NCI-H2227 treated with DMSO at 0.1 percent for 48 hours (cell line): Measurements from ENCODE around the gene PYY.
A peak's percentile ranks its signal among the peaks of the same experiment; 100 is the strongest.
"Not testable (repeated sequence)": the region's sequence is repeated elsewhere in the genome, so short reads cannot be mapped to it uniquely, and the experiment has no call there.

Source experiments
- DNase-seq: peaks from one replicate; lab custom pipeline; 2025; lab: John Stamatoyannopoulos, UW

Gene PYY

DNA sequence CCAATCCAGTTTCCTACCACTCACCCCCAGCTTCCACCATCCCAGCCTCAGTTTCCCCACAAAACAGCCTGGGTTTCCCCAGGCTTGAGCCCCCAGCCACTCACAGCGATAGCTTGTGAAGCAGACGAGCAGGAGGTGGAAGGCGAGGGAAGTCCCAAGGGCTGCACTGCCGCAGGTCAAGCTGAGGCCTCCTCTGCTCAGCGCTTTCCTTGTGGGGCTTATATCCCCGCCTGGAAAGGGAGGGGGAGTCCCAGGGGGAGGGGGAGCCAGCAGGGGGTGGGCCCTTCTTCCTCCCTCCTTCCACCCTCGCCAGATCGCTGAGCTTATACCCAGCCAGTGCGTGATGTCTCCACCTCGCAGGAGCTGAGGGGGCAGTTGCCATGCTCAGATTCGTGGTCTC lies at the start of gene PYY:
TSS of gene PYY (minus strand) at position 195 of the 400 bp plus-strand sequence. CDS start 457 bp downstream, outside the sequence.
- DNase-seq, result no peak

GRCh38 chr17:44002141-44002848 lies 48.6 kb upstream of the PYY start:
- no peak for DNase-seq

DNA sequence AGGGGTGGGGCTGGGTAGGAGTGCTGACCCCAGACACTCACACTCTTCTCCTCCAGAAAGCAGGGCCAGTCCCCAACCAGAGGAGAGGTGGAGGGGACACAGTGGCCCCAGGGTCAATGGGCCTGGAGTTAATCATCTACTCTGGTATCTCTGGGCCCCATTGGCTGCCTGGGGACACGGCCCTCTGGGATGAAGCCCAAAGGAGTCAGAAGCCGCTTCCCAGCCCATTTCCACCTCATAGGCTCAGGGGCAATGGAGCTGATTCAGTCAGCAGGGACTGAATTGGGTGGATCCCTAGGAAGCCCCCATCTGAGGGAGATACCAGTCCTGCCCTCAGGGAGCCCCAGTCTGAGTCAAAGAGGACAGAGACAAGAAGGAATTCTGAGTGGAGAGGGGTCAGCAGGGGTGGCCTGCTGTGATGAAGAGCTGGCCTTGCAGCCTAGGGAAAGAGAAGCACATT lies 47.8 kb upstream of the PYY start:
- no peak for DNase-seq

GRCh38 chr17:44000871-44001460 lies 47.2 kb upstream of the PYY start:
- no peak for DNase-seq

GRCh38 chr17:44000141-44000860 lies 46.6 kb upstream of the PYY start:
- no peak for DNase-seq

DNA sequence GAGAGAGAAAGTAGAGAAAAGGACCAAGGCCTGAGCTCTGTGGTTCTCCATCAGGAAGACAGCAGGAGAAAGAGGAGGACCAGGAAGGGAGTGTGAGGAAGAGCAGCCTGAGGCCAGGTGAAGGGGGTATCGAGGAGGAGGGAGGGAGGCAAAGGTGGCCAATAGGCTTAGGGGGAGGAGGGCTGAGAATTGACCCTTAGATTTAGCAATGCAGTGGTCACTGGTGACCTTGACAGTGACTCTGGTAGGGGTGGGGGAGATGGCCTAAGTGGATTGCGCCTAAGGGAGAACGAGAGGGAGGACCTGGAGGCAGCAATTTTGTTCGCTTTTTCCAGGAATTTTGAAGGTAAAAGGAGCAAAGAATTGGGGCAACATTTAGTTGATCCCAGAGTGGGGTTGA lies 45.3 kb upstream of the PYY start:
- DNase-seq, result no peak

DNA sequence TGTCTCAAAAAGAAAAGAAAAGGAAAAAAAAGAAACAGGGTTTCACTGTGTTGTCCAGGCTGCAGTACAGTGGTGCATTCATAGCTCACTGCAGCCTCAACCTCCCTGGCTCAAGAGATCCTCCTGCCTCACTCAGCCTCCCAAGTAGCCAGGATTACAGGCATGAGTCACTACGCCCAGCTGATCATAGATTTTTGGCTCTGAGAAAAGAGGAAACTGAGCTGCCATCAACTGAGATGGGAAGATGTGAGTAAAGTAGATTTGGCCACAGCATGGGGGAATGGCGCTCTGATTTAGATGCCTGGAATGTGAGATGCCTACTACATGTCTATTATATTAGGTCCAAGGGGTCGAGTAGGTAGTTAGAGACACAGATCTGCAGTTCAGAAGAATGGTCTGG lies 44.8 kb upstream of the PYY start:
- DNase-seq, result no peak

- not testable (repeated sequence) for DNase-seq
These were observed 43.4 kb upstream of the PYY start for GRCh38 chr17:43997180-43997579.

GRCh38 chr17:43995150-43995471 lies 41.4 kb upstream of the PYY start:
- peak; percentile 38 for DNase-seq

GRCh38 chr17:43994272-43995149 lies 40.8 kb upstream of the PYY start:
- no peak for DNase-seq

DNA sequence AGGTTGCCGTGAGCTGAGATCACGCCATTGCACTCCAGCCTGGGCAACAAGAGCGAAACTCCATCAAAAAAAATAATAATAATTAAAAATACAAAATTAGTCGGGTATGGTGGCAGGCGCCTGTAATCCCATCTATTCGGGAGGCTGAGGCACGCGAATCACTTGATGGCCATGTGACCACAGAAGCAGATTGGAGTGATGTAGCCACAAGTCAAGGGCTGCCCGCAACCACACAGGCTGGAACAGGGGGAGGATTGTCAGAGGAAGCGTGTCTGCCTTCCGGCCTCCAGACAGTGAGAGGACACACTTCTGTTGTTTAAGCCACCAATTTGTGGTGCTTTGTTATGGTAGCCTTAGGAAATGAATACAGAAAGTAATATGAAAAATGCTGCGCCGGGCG lies 38.9 kb upstream of the PYY start:
- DNase-seq, result no peak

GRCh38 chr17:43988301-43988700 lies 34.6 kb upstream of the PYY start:
- DNase-seq, result peak; percentile 28

GRCh38 chr17:43987131-43988021 lies 33.6 kb upstream of the PYY start:
- no peak for DNase-seq

GRCh38 chr17:43986225-43986981 lies 32.7 kb upstream of the PYY start:
- no peak for DNase-seq

DNA sequence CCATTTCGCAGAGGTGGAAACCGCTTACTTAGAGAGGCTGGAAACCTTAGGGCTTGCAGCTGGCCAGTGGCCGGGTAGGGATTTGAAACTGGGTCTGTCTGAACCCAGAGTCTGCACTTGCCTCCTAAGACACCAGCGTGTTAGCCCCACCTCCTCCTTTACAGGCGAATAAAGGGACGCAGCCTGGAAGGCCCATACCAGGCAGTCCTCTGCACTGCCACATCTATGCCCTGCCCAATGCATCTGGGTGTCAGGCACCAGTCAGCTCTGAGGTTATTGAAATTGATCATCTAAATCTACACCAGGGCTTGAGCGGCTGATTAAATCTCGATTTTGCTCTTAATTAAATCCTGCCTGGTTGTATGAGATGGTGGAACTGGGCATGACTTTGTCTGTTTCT lies 30.8 kb upstream of the PYY start:
- DNase-seq, result no peak

- DNase-seq, result no peak
These were observed 30.0 kb upstream of the PYY start for GRCh38 chr17:43983515-43984411.

GRCh38 chr17:43983196-43983514 lies 29.4 kb upstream of the PYY start:
- DNase-seq, result no peak

DNA sequence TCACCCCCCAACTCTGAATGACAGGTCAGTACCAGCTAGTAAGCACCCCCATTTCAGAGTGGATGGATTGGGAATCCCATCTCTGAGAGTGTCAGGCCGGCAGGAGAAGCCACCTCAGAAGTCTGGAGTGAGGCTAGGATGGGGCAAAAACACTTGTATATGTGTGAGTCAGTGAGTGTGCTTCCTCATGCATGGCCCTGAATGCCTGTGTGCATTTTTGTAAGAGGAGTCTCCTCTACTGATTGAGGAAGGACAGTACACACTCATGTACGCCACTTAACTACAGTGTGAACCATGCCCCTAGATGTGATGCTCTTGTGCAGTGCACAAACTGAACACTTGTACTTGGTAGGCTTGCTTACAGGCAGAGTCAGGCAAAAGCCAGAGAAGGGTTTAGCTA lies 28.4 kb upstream of the PYY start:
- DNase-seq, result no peak

GRCh38 chr17:43979671-43980070 lies 25.9 kb upstream of the PYY start:
- DNase-seq, result no peak

DNA sequence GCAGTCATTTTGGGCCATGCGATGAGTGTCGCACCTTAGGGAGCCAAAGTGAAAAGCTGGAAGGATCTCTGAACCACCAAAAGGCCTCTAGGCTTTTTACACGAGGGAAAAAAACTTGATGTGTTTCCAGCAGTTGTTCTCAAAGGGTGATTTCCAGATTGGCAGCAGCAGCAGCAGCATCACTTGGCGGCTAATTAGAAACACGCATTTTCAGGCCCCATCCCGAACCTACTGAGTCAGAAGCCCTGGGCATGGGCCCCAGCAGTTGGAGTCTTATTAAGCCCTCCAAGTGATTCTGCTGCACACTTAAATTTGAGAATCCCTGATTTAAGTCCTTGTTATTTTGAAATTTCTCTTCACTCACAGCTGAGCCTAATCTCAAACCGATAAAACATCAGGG lies 25.3 kb upstream of the PYY start:
- DNase-seq, result no peak
